HEK293 (cell line): ENCODE results near the gene DIDO1.

ENCODE experiments used
- CTCF ChIP-seq: fragments of 450-650 bp; formaldehyde crosslinking; IDR thresholded peaks from 2 replicates; pipeline ENCODE4 v1.5.1; 2016; ENCODE audit warnings: missing biosample characterization, missing genetic modification characterization
- INSM2 ChIP-seq: fragments of 450-650 bp; formaldehyde crosslinking; IDR thresholded peaks from 2 replicates; pipeline ENCODE4 v1.5.1; 2016; ENCODE audit warnings: missing biosample characterization, missing genetic modification characterization
- KLF9 ChIP-seq: fragments of 450-650 bp; formaldehyde crosslinking; IDR thresholded peaks from 2 replicates; pipeline ENCODE4 v1.5.1; 2016; ENCODE audit warnings: missing biosample characterization, missing genetic modification characterization, low read depth
- TCF7L2 ChIP-seq: IDR thresholded peaks from 2 replicates; pipeline ENCODE4 v1.6.1; 2011; ENCODE audit warnings: low read depth, mild to moderate bottlenecking, inconsistent platforms, low read length, moderate library complexity, borderline replicate concordance
- ZFP41 ChIP-seq: fragments of 450-650 bp; formaldehyde crosslinking; IDR thresholded peaks from 2 replicates; pipeline ENCODE4 v1.5.1; 2016; ENCODE audit warnings: missing biosample characterization, missing genetic modification characterization, borderline replicate concordance
- ZNF24 ChIP-seq: fragments of 450-650 bp; formaldehyde crosslinking; IDR thresholded peaks from 2 replicates; pipeline ENCODE4 v1.5.1; 2016; ENCODE audit warnings: missing biosample characterization, missing genetic modification characterization
- ZNF302 ChIP-seq: fragments of 450-650 bp; formaldehyde crosslinking; IDR thresholded peaks from 2 replicates; pipeline ENCODE4 v1.5.1; 2016; ENCODE audit warnings: missing biosample characterization, missing genetic modification characterization, low read depth
- ZNF362 ChIP-seq: fragments of 450-650 bp; formaldehyde crosslinking; IDR thresholded peaks from 2 replicates; pipeline ENCODE4 v1.5.1; 2016; ENCODE audit warnings: missing biosample characterization, missing genetic modification characterization
- ZNF473 ChIP-seq: fragments of 450-650 bp; formaldehyde crosslinking; IDR thresholded peaks from 2 replicates; pipeline ENCODE4 v1.5.1; 2017; ENCODE audit warnings: missing biosample characterization, missing genetic modification characterization
- ZNF521 ChIP-seq: fragments of 450-650 bp; formaldehyde crosslinking; IDR thresholded peaks from 2 replicates; pipeline ENCODE4 v1.5.1; 2017; ENCODE audit warnings: missing biosample characterization, mild to moderate bottlenecking, missing genetic modification characterization
- ZNF530 ChIP-seq: fragments of 450-650 bp; formaldehyde crosslinking; IDR thresholded peaks from 2 replicates; pipeline ENCODE4 v1.5.1; 2016; ENCODE audit warnings: low read depth, missing biosample characterization, missing genetic modification characterization
- ZNF626 ChIP-seq: fragments of 450-650 bp; sonication (Bioruptor Pico); formaldehyde crosslinking; IDR thresholded peaks from 2 replicates; pipeline ENCODE4 v1.5.1; 2018; ENCODE audit warnings: missing biosample characterization, missing genetic modification characterization, inconsistent platforms
- ZNF76 ChIP-seq: fragments of 450-650 bp; formaldehyde crosslinking; IDR thresholded peaks from 2 replicates; pipeline ENCODE4; 2016; ENCODE audit warnings: low read depth, missing biosample characterization, missing genetic modification characterization, borderline replicate concordance

GRCh38 chr20:62959998-62960436, 33.7 kb upstream of the DIDO1 start:
- TF ChIP-seq TCF7L2 (no peak), ZNF521 (no peak), CTCF (tag by site-specific recombination) (no peak), ZNF362 (tag by site-specific recombination) (no peak), INSM2 (tag by site-specific recombination) (no peak), ZNF626 (no peak), ZNF530 (tag by site-specific recombination) (no peak), ZNF473 (tag by site-specific recombination) (no peak), KLF9 (tag by site-specific recombination) (no peak), ZNF76 (tag by site-specific recombination) (no peak), ZFP41 (tag by site-specific recombination) (no peak), ZNF302 (tag by site-specific recombination) (no peak), ZNF24 (tag by site-specific recombination) (no peak)
